Muscle layer of colon (tissue), 2 donors: ENCODE data around the gene ADARB1.

Experiments
- H3K27ac ChIP-seq: one replicate; pipeline ENCODE4 v1.7.0; 2013; ENCODE audit warnings: low read depth, mild to moderate bottlenecking, low read length, moderate library complexity
- H3K27me3 ChIP-seq, 2 donors: one replicate each; pipeline ENCODE4 v1.7.0; 2013; ENCODE audit warnings: low read length in 2 of 2, mild to moderate bottlenecking in 2 of 2; ENCODE audit not compliant: insufficient read depth in 2 of 2, control insufficient read depth in 1 of 2
- H3K36me3 ChIP-seq: one replicate; pipeline ENCODE4 v1.7.0; 2013; ENCODE audit warnings: mild to moderate bottlenecking, low read length; ENCODE audit not compliant: insufficient read depth
- H3K4me1 ChIP-seq: one replicate; pipeline ENCODE4 v1.7.0; 2013; ENCODE audit warnings: mild to moderate bottlenecking, low read length; ENCODE audit not compliant: insufficient read depth
- H3K4me3 ChIP-seq, 2 donors: one replicate each; pipeline ENCODE4 v1.7.0; 2013; ENCODE audit warnings: low read length in 2 of 2, low read depth in 1 of 2, mild to moderate bottlenecking in 1 of 2, moderate library complexity in 1 of 2
- H3K9ac ChIP-seq: one replicate; pipeline ENCODE4 v1.7.0; 2013; ENCODE audit warnings: low read length
- H3K9me3 ChIP-seq: one replicate; pipeline ENCODE4 v1.7.0; 2013; ENCODE audit warnings: mild to moderate bottlenecking, low read length
- donor health status: abdominal sarcoma.
- donor health status: Adenocarcinoma of cecum.

ADARB1 gene

DNA sequence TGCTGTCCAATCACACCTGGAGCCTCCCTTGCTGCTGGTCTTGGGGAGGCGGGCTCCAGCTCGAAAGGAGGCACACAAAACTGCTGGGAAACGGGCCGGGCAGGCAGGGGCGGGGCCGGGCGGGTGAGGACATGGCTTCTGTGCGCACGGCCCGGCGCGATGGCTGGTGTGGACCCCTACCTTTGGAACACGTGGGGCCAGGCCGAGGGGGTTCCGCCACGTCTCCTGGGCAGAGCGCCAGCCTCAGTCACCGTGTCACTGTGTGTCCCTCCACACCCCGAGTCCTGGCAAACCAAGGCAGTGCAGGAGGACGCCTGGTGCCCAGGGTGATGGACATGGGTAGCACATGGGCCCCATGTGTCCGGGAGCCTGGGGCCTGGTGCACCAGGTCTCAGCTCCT is 42.0 kb upstream of the ADARB1 start:
- Histone ChIP-seq H3K9me3 (no peaks in the 10 kb centered on the region), H3K36me3 (no peaks in the 10 kb centered on the region), H3K4me3 (no peak overlapping the region), H3K27me3 (no peaks in the 10 kb centered on the region), H3K9ac (no peak overlapping the region), H3K4me1 (peaks cover 8% of the 10 kb centered on the region), H3K27ac (no peak overlapping the region)

DNA sequence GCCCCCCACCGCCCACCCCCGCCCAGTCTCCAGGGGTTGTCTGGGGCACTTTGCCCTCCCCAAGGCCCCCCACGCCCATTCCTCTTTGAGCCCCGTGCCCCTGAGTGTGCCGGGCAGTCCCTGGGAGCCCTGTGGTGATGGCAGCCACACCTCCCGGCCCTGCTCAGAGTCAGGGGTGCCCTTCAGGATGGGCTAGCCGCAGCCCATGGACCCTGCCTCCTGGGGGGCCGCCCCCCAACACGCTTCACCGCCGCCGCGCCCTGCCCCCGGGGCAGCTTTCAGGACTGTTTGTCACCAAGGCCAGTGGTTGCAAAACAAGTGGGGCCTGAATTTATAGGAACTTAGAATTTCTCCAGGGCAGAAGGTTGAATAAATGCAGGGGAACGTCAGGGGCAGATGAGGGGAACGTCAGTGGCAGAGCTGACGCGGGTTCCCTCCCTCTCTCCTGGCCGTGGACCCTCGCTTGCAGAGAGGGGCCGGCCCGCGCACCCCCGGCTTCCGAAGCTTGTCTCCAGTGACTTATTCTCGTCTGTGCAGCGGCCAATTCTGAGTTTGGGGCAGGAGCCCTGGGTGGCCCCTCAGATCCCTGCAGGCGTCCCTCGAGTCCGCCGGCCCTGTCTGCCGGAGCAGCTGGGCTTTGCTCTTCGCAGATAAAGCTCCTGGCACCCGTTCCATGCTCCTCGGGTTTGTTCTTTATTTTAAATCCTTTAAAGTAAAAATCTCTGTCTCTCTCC is 41.2 kb upstream of the ADARB1 start:
- Histone ChIP-seq H3K27me3 (no peaks in the 10 kb centered on the region), H3K4me1 (peaks cover 8% of the 10 kb centered on the region), H3K9ac (no peak overlapping the region), H3K27ac (no peak overlapping the region), H3K9me3 (no peaks in the 10 kb centered on the region), H3K36me3 (no peaks in the 10 kb centered on the region), H3K4me3 (no peak overlapping the region)

DNA sequence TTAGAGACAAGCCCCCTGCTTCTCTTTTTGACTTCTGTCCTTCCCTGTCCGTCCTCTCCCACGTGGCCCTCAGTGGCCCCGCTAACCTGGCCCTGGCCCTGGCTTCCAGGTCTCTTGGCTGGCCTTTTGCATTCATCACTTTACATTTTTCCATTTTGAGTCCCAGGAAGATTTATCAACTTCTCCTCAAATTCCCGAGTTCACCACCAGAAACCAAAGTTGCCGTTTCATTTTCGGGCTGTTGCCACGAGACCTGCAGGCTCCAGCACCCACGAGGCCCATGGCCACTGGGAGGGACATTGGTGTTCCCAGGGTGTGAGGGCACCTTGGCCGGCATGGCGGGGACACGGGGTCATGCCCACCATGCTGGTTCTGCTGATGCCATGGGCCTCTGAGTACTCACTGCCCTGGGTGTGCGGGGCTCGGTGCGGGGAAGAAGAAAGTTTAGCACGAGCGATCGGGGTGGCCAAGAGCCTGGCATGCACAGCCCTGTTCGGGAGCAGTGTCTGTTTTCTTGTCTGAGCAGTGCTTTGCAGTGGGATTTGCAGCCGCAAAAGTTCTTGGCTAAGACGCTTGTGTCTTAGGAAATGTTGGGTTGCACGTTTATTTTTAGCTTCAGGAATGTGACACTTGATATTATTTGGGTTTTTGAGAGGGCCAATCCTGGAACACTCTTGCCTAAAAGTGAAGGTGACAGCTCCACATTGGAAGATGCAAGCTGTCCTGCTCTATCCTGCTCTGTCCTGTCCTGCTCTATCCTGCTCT is 40.4 kb upstream of the ADARB1 start:
- Histone ChIP-seq H3K27ac (no peak overlapping the region), H3K27me3 (no peaks in the 10 kb centered on the region), H3K4me1 (peaks cover 8% of the 10 kb centered on the region)

DNA sequence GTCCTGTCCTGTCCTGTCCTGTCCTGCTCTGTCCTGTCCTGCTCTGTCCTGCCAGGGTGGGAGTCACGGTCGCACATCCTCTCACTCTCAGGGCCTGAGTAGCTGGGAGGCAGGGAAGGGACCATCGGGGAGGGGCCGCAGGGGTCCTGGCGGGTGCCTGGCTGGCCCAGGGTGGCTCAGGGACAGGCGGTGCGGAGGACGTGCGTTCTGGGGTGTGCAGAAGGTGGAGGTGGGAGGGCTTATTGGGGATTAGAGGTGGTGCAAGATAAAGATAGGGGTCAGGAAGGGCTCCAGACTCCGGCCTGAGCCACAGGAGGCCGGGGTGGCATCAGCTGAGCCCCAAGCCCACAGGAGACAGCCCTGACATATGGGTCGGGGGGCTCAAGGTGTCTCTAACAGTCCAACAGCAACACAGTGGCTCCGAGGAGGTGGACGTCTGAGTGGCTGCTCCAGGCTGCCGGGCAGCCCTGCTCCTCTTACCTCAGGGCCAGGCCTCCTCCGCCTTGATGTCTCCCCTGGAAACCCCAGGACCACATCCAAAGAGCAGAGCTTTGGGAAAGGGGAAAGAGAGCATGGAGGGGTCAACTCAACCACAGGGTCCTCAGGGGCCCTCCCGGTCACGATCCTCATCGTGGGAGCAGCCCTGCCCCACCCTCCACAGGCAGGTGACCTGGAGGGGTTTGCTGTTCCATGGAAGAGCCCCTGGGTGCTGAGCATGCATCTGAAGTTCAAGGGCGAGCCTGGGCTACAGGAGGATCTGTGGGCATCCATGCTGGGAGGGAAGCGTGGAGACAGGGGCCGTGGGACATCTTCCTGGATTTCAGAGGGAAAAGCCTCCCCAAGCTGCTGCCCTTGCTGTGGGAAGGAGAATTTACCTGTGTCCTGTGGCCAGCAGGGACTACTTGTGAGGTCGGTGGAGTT is 39.6 kb upstream of the ADARB1 start:
- Histone ChIP-seq H3K27ac (no peak overlapping the region), H3K4me1 (peaks cover 5% of the 10 kb centered on the region), H3K4me3 (no peak overlapping the region), H3K9ac (no peak overlapping the region), H3K36me3 (no peaks in the 10 kb centered on the region), H3K27me3 (no peaks in the 10 kb centered on the region), H3K9me3 (no peaks in the 10 kb centered on the region)

More for the DNA sequence above, 40.4 kb upstream of the ADARB1 start:
- Histone ChIP-seq H3K9ac (no peak overlapping the region), H3K9me3 (no peaks in the 10 kb centered on the region), H3K4me3 (peak overlapping the region in 1 of 2 donors; percentile 15), H3K36me3 (no peaks in the 10 kb centered on the region)

DNA sequence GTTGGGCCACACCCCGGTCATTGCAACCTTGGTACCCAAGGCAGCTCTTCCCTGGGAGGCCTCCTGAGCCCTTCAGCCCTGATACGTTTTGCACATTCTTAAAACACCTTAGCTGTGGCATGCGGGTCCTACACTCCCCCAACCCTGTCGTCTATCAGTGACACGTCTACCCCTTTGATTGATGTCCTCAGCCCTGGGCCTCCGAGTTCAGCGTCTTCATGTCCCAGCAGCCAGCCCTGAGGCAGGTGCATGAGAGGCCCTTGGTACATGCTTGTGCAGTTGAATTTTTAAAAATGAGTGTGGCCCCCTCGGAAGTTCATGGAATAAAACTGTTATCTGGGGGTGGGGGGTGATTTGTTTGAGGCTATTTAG is 38.9 kb upstream of the ADARB1 start:
- Histone ChIP-seq H3K36me3 (no peaks in the 10 kb centered on the region), H3K9ac (no peak overlapping the region), H3K27ac (no peak overlapping the region), H3K4me3 (no peak overlapping the region), H3K27me3 (no peaks in the 10 kb centered on the region), H3K4me1 (peaks cover 5% of the 10 kb centered on the region), H3K9me3 (no peaks in the 10 kb centered on the region)

DNA sequence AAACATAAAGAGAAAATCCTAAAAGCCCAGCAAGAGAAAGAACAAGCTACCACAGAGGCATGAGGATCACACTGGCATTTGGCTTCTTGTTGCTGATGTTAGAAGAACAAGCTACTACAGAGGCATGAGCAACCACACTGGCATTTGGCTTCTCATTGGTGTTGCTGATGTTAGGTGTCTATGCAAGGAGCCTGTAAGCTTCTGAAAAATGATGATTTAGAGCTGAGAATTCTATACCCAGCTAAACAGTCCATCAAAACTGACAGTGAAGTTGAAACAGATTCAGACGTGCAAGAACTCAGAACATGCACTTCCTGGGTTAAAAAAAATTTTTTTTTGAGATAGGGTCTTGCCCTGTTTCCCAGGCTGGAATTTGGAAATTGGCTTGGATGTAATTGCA is 37.8 kb upstream of the ADARB1 start:
- Histone ChIP-seq H3K27me3 (no peaks in the 10 kb centered on the region), H3K27ac (no peak overlapping the region), H3K4me1 (peaks cover 5% of the 10 kb centered on the region), H3K4me3 (no peak overlapping the region), H3K36me3 (no peaks in the 10 kb centered on the region), H3K9me3 (no peaks in the 10 kb centered on the region), H3K9ac (no peak overlapping the region)

DNA sequence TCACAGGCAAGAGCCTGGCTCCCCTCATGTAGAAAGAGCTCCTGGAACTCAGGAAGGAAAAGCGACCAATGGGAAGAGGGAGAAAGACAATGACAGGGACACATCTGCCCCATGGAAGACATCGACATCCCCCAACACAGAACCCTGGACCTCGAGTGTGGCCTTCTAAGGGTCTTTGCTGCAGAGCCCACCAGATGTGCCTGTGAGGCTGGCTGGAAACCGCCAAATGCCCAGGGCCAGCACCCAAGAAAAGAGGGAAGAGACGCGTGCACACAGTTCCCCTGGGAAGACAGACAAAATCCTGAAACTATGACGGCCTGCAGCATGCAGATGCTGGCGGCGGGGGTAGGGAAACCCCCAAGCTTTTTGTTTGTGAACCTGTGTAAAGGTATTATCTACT is 36.4 kb upstream of the ADARB1 start:
- no peaks in the 10 kb centered on the region for H3K9me3 ChIP-seq
- H3K36me3 ChIP-seq: no peaks in the 10 kb centered on the region
- H3K4me3 ChIP-seq: no peak overlapping the region
- H3K27ac ChIP-seq: no peak overlapping the region
- peaks cover 5% of the 10 kb centered on the region for H3K4me1 ChIP-seq
- no peaks in the 10 kb centered on the region for H3K27me3 ChIP-seq
- no peak overlapping the region for H3K9ac ChIP-seq

DNA sequence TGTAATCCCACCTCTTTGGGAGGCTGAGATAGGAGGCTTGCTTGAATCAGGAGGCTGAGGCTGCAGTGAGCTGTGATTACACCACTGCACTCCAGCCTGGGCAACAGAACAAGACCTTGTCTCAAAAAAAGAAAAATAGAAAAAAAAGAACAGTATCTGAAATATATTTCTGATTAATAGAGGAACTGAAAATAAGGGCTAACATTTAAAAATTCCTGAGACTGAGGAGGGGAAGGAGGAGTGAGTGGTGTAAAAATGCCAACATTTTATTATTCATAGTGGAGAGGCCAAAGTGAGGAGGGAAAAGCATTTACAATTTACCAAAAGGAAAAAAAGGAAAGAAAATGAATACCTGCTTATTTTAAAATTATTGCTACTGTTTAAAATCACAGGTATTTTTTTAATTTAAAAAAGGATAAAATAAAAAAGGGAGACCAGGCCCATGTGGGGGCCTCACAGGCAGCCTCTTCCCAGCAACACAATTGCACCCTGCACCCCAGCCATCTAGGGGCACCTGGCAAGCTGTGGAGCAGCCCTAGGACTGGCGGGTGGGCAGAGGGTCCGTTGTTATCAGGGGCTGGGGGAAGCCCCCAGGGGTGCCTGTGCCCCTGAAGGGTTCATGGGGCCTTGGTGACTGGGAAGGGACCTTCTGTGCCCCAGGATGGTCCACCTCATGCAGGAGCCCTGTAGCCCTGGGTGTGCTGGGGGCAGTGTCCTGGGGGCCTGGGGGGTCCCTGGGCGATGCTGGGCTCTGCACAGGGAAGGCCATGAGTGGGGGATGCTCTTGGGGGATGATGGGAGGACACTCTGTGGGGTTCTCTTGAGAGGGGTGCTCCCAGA is 34.8 kb upstream of the ADARB1 start:
- no peaks in the 10 kb centered on the region for H3K4me1 ChIP-seq
- H3K4me3 ChIP-seq: no peak overlapping the region
- no peak overlapping the region for H3K27ac ChIP-seq
- no peaks in the 10 kb centered on the region for H3K27me3 ChIP-seq
- no peak overlapping the region for H3K9ac ChIP-seq
- no peaks in the 10 kb centered on the region for H3K9me3 ChIP-seq
- H3K36me3 ChIP-seq: no peaks in the 10 kb centered on the region

DNA sequence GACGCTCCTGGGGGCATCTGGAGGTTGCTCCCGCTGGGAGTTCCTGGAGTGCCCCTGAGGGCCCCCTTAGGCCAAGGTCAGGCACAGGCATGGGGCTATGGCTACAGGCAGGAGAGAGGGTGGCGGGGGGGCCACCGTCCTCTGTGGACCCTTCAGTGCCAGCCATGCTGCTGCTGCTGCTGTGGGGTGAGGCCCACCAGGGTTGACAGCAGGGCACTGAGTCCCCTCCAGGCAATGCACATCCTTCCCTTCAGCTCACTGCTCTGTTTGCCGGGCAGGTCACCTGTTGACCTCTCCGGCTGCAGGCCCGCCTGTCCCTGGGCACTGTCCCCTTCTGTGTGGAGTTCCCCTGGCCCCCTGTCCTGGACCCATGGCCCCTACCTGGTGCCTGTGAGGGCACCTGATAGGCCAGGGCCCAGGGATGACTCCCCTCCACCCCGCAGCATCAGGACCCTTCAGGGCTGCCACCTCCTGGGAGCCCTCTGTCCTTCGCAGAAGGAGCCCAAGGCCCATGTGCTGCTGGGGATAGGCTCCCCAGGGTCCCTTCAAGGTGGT is 34.1 kb upstream of the ADARB1 start:
- no peak overlapping the region for H3K27ac ChIP-seq
- no peaks in the 10 kb centered on the region for H3K27me3 ChIP-seq
- H3K9me3 ChIP-seq: no peaks in the 10 kb centered on the region
- no peak overlapping the region for H3K9ac ChIP-seq
- H3K36me3 ChIP-seq: no peaks in the 10 kb centered on the region
- H3K4me1 ChIP-seq: no peaks in the 10 kb centered on the region
- H3K4me3 ChIP-seq: no peak overlapping the region

DNA sequence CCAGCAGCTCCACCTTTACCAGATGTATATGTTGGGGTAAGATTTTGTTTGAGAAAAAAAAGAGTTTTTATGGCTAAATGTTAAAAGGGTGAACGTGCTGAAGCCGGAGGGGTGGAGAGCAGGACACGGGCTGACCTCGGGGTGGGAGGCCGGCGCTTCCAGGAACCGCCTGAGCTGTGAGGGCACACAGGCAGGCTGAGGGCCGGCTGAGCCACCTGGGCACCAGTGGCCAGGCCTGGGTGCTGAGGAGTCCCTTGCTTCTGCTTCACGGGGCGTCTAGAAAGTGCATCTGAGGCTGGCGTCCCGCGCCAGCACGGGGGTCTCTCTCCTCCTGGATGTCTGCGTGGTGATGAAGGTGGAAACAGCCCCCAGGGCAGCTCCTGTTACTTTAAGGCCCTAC is 33.6 kb upstream of the ADARB1 start:
- H3K4me3 ChIP-seq: no peak overlapping the region
- H3K9ac ChIP-seq: no peak overlapping the region
- no peaks in the 10 kb centered on the region for H3K36me3 ChIP-seq

More for the DNA sequence above, 33.6 kb upstream of the ADARB1 start:
- no peak overlapping the region for H3K27ac ChIP-seq
- H3K27me3 ChIP-seq: no peaks in the 10 kb centered on the region
- no peaks in the 10 kb centered on the region for H3K4me1 ChIP-seq
- H3K9me3 ChIP-seq: no peaks in the 10 kb centered on the region
